BE2C (cell line): ENCODE measurements around the gene APOM.

Source experiments
- DNase-seq: peaks from one replicate; pipeline ENCODE4 v3.0.0-alpha.2; 2020
- H3K27me3 ChIP-seq: fragments of 250-450 bp; sonication (Bioruptor Pico); 2 replicates; pipeline ENCODE4 v1.5.1; 2020; ENCODE audit warnings: mild to moderate bottlenecking
- H3K36me3 ChIP-seq: fragments of 250-450 bp; sonication (Bioruptor Pico); 2 replicates; pipeline ENCODE4 v1.5.1; 2020; ENCODE audit warnings: mild to moderate bottlenecking
- H3K4me1 ChIP-seq: fragments of 250-450 bp; sonication (Bioruptor Pico); 2 replicates; pipeline ENCODE4 v1.5.1; 2020
- H3K4me3 ChIP-seq: 2 replicates; pipeline ENCODE4 v1.5.1; 2011; ENCODE audit warnings: low read depth, low read length
- H3K9me3 ChIP-seq: fragments of 250-450 bp; sonication (Bioruptor Pico); 2 replicates; pipeline ENCODE4 v1.5.1; 2020
- CTCF ChIP-seq: IDR thresholded peaks from 2 replicates; pipeline ENCODE4 v1.5.1; 2012; ENCODE audit warnings: mild to moderate bottlenecking, low read depth, low read length

Gene APOM

DNA sequence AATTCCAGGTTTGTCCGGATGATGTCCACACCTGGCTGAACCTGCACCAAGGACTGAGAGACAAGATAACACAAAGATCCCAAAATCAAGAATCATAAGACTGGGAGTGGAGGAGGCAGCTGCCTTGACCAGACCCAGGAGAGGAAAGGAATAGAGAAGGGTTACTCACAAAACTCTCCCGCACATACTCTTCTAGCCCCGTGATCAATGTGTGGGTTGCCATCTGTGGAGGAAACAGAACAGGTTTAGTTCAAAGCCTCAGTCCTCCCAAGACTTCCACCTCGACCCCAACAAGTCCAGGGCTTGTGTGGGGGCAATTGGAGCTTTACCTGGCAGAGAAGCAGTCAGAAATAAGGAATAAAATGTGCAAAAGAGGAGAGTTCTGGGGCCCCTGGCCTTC lies 14.3 kb upstream of the APOM start:
- no peaks in the 10 kb centered on the region for H3K4me1 ChIP-seq
- TF ChIP-seq CTCF, result no peak
- H3K4me3 ChIP-seq, result no peak overlapping the region
- no peaks in the 10 kb centered on the region for H3K27me3 ChIP-seq
- no peaks in the 10 kb centered on the region for H3K9me3 ChIP-seq
- peaks cover 84% of the 10 kb centered on the region for H3K36me3 ChIP-seq
- DNase-seq, result no peak

DNA sequence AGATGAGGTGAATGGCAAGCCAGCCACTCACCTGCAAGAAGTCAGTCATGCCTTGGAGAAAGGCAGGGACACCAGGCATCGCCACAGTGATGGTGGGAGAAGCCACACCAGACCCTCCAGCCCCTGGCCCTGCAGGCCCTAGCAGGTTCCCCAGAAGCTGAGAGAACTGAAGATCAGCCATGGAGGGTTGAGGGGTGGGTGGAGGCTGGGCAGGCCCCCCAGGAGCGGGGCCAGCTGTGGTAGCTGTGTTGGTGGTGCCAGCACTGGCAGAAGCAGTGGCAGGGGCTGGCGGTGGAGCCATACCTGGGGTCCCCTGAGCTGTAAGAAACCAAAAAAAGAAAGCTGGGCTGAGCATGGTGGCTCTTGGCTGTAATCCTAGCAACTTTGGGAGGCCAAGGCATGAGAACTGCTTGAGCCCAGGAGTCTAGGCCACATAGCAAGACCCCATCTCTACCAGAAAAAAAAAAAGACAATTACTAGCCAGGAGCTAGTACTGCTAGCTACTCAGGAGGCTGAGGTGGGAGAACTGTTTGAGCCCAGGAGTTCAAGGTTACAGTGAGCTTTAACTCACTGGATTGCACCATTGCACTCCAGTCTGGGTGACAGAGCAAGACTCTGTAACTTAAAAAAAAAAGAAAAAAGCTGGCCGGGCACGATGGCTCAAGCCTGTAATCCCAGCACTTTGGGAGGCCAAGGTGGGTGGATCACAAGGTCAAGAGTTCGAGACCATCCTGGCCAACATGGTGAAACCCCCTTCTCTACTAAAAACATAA lies 12.7 kb upstream of the APOM start:
- no peaks in the 10 kb centered on the region for H3K4me1 ChIP-seq
- no peaks in the 10 kb centered on the region for H3K27me3 ChIP-seq
- peaks cover 83% of the 10 kb centered on the region for H3K36me3 ChIP-seq
- no peak for DNase-seq
- no peaks in the 10 kb centered on the region for H3K9me3 ChIP-seq
- TF ChIP-seq CTCF, result no peak
- no peak overlapping the region for H3K4me3 ChIP-seq

GRCh38 chr6:31643818-31644454 lies 11.8 kb upstream of the APOM start:
- Histone ChIP-seq H3K9me3 (no peaks in the 10 kb centered on the region), H3K36me3 (peaks cover 83% of the 10 kb centered on the region), H3K4me3 (no peak overlapping the region), H3K4me1 (no peaks in the 10 kb centered on the region), H3K27me3 (no peaks in the 10 kb centered on the region)
- no peak for DNase-seq
- TF ChIP-seq CTCF, result no peak

DNA sequence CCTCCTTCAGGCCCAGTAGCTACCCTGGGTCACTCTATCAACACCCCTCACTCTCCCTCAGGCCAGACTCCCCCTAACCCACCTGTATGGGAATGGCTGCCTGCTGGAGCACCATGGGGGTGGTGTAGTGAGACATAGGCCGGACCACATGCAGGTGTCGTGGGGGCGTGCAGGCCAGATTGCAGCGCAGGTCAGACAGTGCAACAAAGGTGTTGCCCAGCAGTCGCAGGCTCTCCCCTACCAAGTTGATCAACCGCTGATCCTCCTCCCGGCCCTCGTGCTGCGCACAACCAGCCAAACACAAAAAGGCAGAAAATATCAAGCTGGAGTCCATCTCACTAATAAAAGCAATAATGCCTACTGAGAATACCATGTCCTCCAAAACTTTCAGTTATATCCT lies 10.4 kb upstream of the APOM start:
- no peak overlapping the region for H3K4me3 ChIP-seq
- no peaks in the 10 kb centered on the region for H3K4me1 ChIP-seq
- no peak for TF ChIP-seq CTCF
- no peaks in the 10 kb centered on the region for H3K9me3 ChIP-seq
- H3K36me3 ChIP-seq, result peaks cover 78% of the 10 kb centered on the region
- H3K27me3 ChIP-seq, result no peaks in the 10 kb centered on the region
- no peak for DNase-seq

DNA sequence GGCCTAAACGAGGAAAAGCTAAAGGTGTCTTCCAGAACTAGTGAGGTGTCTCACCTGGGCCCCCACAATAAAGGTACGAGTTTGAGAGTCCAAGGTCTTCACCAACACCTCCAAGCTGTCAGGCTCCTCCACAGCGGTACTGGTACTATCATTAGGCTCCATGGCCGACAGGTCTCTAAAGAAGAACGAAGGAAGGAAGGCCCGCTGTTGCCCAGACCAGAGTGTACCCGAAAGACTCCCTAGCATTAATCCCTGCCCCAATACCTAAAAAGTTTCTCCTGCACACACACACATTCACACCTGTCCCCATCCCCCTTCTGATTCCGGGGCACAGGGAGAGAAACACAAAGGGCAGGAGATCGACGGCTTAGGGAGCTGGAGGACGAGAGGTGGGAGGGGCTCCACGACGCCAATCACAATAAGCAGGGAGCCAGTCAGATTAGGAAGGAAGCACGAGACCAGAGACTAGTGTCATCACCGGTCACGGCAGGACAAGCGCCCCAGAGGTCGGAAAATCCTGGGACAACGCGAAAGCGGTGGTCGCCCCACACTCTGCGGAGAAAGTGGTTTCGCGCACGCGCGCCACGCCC lies 4.0 kb upstream of the APOM start:
- no peak for TF ChIP-seq CTCF
- no peak for DNase-seq
- H3K4me3 ChIP-seq, result peak overlapping the region; percentile 84
- peaks cover 35% of the 10 kb centered on the region for H3K36me3 ChIP-seq
- H3K4me1 ChIP-seq, result no peaks in the 10 kb centered on the region
- H3K27me3 ChIP-seq, result no peaks in the 10 kb centered on the region
- no peaks in the 10 kb centered on the region for H3K9me3 ChIP-seq
